PC-3 (cell line): ENCODE data around the gene TOR1B.

ENCODE experiments used
- EZH2 ChIP-seq: fragments of 300-600 bp; sonication (generic); IDR thresholded peaks from one replicate; pipeline ENCODE4 v1.6.1; 2017; ENCODE audit warnings: antibody characterized with exemption, mild to moderate bottlenecking, low read length; ENCODE audit not compliant: unreplicated experiment
- TF ChIP-seq, protein P1 (sequence below): fragments of 300-600 bp; sonication (generic); conservative IDR thresholded peaks from 2 replicates; pipeline ENCODE4 v1.5.1; 2017; ENCODE audit warnings: antibody characterized with exemption, low read depth, mild to moderate bottlenecking, low read length

DNA sequence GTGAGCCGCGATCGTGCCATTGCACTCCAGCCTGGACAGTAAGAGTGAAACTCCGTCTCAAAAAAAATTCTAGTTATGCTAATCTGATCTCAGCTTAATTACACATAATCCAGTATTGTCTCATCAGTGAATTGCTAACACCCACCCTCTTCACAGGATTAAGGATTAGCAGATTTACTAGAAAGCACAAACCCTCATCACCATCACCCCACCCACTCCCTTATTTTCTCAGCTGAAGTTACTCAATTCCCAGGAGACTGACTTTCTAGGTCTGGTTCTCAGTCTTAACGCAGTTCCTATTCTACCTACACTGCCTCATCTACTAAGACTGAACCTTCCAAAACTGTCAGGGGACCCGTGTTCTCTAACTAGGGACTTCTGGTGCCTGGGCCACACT lies 9.0 kb downstream of the TOR1B start:
- TF ChIP-seq, protein P1, sequence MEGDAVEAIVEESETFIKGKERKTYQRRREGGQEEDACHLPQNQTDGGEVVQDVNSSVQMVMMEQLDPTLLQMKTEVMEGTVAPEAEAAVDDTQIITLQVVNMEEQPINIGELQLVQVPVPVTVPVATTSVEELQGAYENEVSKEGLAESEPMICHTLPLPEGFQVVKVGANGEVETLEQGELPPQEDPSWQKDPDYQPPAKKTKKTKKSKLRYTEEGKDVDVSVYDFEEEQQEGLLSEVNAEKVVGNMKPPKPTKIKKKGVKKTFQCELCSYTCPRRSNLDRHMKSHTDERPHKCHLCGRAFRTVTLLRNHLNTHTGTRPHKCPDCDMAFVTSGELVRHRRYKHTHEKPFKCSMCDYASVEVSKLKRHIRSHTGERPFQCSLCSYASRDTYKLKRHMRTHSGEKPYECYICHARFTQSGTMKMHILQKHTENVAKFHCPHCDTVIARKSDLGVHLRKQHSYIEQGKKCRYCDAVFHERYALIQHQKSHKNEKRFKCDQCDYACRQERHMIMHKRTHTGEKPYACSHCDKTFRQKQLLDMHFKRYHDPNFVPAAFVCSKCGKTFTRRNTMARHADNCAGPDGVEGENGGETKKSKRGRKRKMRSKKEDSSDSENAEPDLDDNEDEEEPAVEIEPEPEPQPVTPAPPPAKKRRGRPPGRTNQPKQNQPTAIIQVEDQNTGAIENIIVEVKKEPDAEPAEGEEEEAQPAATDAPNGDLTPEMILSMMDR, result no peak
- no peak for TF ChIP-seq EZH2
